Measurements from ENCODE around the gene FGF23.

FGF23 gene

DNA sequence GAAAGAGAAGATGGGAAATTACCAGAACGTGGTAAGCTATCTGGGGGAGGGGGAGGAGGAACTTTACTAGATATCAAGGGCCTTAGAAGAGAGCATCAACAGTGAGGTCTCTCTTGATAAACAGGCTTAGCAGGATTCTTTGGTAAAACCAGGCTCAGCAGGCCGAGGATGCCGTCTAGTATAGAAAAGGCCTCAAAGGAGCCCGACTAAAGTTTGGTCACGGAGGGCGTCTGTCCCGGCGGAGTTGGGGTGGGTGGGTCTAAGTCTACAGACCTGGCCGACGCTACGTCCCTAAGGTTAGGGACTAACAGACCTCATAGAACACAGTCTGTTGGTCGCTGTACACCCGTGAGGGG is 59.0 kb downstream of the FGF23 start:
- H3K9ac ChIP-seq (ENCODE audit: low read depth, low read length): peak overlapping the region; percentile 67
- peak overlapping the region; percentile 40 to 81; a peak in 3 of 4 replicates for H3K4me3 ChIP-seq (ENCODE audit: low read depth in 1 of 2, low read length in 2 of 2)
- peak overlapping the region; percentile 60 for H3K27ac ChIP-seq (ENCODE audit: low read length)
- TF ChIP-seq EZH2 (IDR thresholded peaks at IDR 0.05; ENCODE audit: borderline replicate concordance, low read depth, low read length, severe bottlenecking) (no peak), CTCF (IDR thresholded peaks at IDR 0.05; ENCODE audit: borderline replicate concordance, extremely low read depth, low read length, poor library complexity, severe bottlenecking) (no peak)
- no peaks in the 10 kb centered on the region for H4K20me1 ChIP-seq (ENCODE audit: insufficient read depth, low read length)
- H3K36me3 ChIP-seq (ENCODE audit: insufficient read depth, low read length): no peaks in the 10 kb centered on the region; the same call in 1 of the 2 replicates
- H3K9me3 ChIP-seq (ENCODE audit: insufficient read depth, low read length, severe bottlenecking): no peaks in the 10 kb centered on the region
- ATAC-seq (ENCODE audit: insufficient read depth, low read depth) (peak; percentile 36; the same call in 2 of the 3 replicates), DNase-seq (no peak)
- H2AFZ ChIP-seq (ENCODE audit: low read depth, low read length): peak overlapping the region; percentile 99
- peak overlapping the region; percentile 79 for H3K4me2 ChIP-seq (ENCODE audit: insufficient read depth, low read length)
- peaks cover 23% of the 10 kb centered on the region for H3K79me2 ChIP-seq (ENCODE audit: insufficient read depth, low read length)
- peaks cover 34% of the 10 kb centered on the region for H3K4me1 ChIP-seq (ENCODE audit: insufficient read depth, low read length)
- H3K27me3 ChIP-seq (ENCODE audit: insufficient read depth, low read length, poor library complexity): peaks cover 2% of the 10 kb centered on the region
